ENCODE data around the gene LPP.

DNA sequence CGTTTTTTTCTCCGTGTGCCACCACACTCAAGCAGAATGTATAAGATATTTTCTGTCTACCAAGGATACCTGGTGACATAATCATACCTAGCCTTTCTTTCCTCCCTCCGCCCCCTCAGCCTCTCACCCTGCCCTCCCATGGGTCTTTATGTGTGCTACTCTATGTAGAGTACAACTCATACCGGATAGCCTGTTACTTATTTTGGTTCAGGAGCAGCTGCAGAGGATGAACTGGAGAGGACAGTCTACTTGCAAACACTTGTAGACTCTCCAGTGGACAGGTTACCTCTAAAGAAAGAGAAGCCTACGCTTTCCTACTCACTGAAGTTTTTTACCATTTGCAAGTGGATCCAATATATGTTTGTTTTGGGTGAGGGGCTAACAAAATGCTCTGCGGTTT, 671.9 kb downstream of the LPP start:
- TF ChIP-seq EZH2 (IDR thresholded peaks at IDR 0.05) (no peak), FOXP2 (optimal IDR thresholded peaks at IDR 0.05; ENCODE audit: control extremely low read depth, extremely low read length, insufficient read depth) (no peak)

All from SK-N-MC (cell line).